Activated T-helper 1 cell treated with anti-CD3 and anti-CD28 coated beads, Interleukin-2, amount 50 U/mL, for 16 hours (primary cell): ENCODE results near the gene MRPS23.

Experiments used
- DNase-seq, 2 donors: peaks; one replicate each; pipeline ENCODE4 v3.0.0-alpha.2; 2020; ENCODE audit warnings: low read depth in 1 of 2, low spot score in 1 of 2

MRPS23 gene

GRCh38 chr17:57803021-57803420, 46.8 kb downstream of the MRPS23 start:
- no peak for DNase-seq

- no peak for DNase-seq
Observed at GRCh38 chr17:57801044-57801711, 48.7 kb downstream of the MRPS23 start.

- no peak for DNase-seq
Observed at GRCh38 chr17:57794841-57795240, 55.0 kb downstream of the MRPS23 start.

- DNase-seq, result no peak
Observed at GRCh38 chr17:57788725-57789124, 61.1 kb downstream of the MRPS23 start.

GRCh38 chr17:57785022-57785421, 64.8 kb downstream of the MRPS23 start:
- DNase-seq, result no peak
